ENCODE data around the gene LRRC36. TPM values are rescaled to one million over a fixed set of nuclear protein-coding genes. Genes with fewer than 3 reads are reported as not detected.

The LRRC36 gene
- total RNA-seq, 1 donor from 2014 or later, result 0.54 TPM

- Histone ChIP-seq H3K4me3 (ENCODE audit: low read depth, low read length) (no peak overlapping the region), H3K36me3 (ENCODE audit: control insufficient read depth, insufficient read depth, low read length) (no peaks in the 10 kb centered on the region), H3K27me3 (ENCODE audit: control insufficient read depth, insufficient read depth, low read length) (peaks cover 63% of the 10 kb centered on the region)
- TF ChIP-seq CTCF (IDR thresholded peaks at IDR 0.05; ENCODE audit: insufficient read depth, low read length, poor library complexity, severe bottlenecking), result no peak
- DNase-seq (ENCODE audit: low read depth), result no peak
These were observed 68.5 kb downstream of the LRRC36 start for GRCh38 chr16:67395105-67395457.

- H3K27me3 ChIP-seq (ENCODE audit: control insufficient read depth, insufficient read depth, low read length), result peaks cover 62% of the 10 kb centered on the region
- no peaks in the 10 kb centered on the region for H3K36me3 ChIP-seq (ENCODE audit: control insufficient read depth, insufficient read depth, low read length)
- no peak overlapping the region for H3K4me3 ChIP-seq (ENCODE audit: low read depth, low read length)
- no peak for DNase-seq (ENCODE audit: low read depth)
- TF ChIP-seq CTCF (IDR thresholded peaks at IDR 0.05; ENCODE audit: insufficient read depth, low read length, poor library complexity, severe bottlenecking), result no peak
These were observed 69.0 kb downstream of the LRRC36 start for GRCh38 chr16:67395458-67396158.

GRCh38 chr16:67396159-67397035, 69.8 kb downstream of the LRRC36 start:
- Histone ChIP-seq H3K4me3 (ENCODE audit: low read depth, low read length) (no peak overlapping the region), H3K36me3 (ENCODE audit: control insufficient read depth, insufficient read depth, low read length) (no peaks in the 10 kb centered on the region), H3K27me3 (ENCODE audit: control insufficient read depth, insufficient read depth, low read length) (peaks cover 60% of the 10 kb centered on the region)
- no peak for TF ChIP-seq CTCF (IDR thresholded peaks at IDR 0.05; ENCODE audit: insufficient read depth, low read length, poor library complexity, severe bottlenecking)
- DNase-seq (ENCODE audit: low read depth), result peak; percentile 70

GRCh38 chr16:67397036-67397801, 70.6 kb downstream of the LRRC36 start:
- no peak for TF ChIP-seq CTCF (IDR thresholded peaks at IDR 0.05; ENCODE audit: insufficient read depth, low read length, poor library complexity, severe bottlenecking)
- DNase-seq (ENCODE audit: low read depth), result no peak
- Histone ChIP-seq H3K27me3 (ENCODE audit: control insufficient read depth, insufficient read depth, low read length) (peaks cover 57% of the 10 kb centered on the region), H3K36me3 (ENCODE audit: control insufficient read depth, insufficient read depth, low read length) (no peaks in the 10 kb centered on the region), H3K4me3 (ENCODE audit: low read depth, low read length) (no peak overlapping the region)

- no peak for DNase-seq (ENCODE audit: low read depth)
- no peak overlapping the region for H3K4me3 ChIP-seq (ENCODE audit: low read depth, low read length)
- H3K27me3 ChIP-seq (ENCODE audit: control insufficient read depth, insufficient read depth, low read length), result peaks cover 51% of the 10 kb centered on the region
- peak; percentile 77 for TF ChIP-seq CTCF (IDR thresholded peaks at IDR 0.05; ENCODE audit: insufficient read depth, low read length, poor library complexity, severe bottlenecking)
- H3K36me3 ChIP-seq (ENCODE audit: control insufficient read depth, insufficient read depth, low read length), result no peaks in the 10 kb centered on the region
These were observed 71.4 kb downstream of the LRRC36 start for GRCh38 chr16:67397812-67398545.

Measured in kidney epithelial cell (primary cell).